Astrocyte of the cerebellum (primary cell): ENCODE data around the gene LIME1.

Experiments used
- DNase-seq: peaks from one replicate; pipeline ENCODE4 v3.0.0-alpha.2; 2011; ENCODE audit warnings: low read depth
- H3K4me3 ChIP-seq: 2 replicates; pipeline ENCODE4 v1.5.1; 2011; ENCODE audit warnings: mild to moderate bottlenecking, low read depth, low read length, moderate library complexity
- CTCF ChIP-seq: IDR thresholded peaks from 2 replicates; pipeline ENCODE4 v1.5.1; 2012; ENCODE audit warnings: low read length, low read depth, moderate library complexity, mild to moderate bottlenecking; ENCODE audit errors: missing control alignments
- in situ Hi-C: cut with HindIII; loops from 2 replicates; pipeline ENCODE4 v1.10.0; 2017; ENCODE audit warnings: low sequenced_read_pairs

Gene LIME1

GRCh38 chr20:63777614-63778013 is 41.1 kb downstream of the LIME1 start:
- in situ Hi-C loops = loop anchor here (10.0 kb wide), 1 partner anchor 67 kb away; no protein-coding TSS in a partner anchor
- no peak for TF ChIP-seq CTCF
- H3K4me3 ChIP-seq = no peak overlapping the region
- DNase-seq = no peak

- in situ Hi-C loops = loop anchor here (10.0 kb wide), 1 partner anchor 67 kb away; no protein-coding TSS in a partner anchor
- no peak overlapping the region for H3K4me3 ChIP-seq
Observed at GRCh38 chr20:63778034-63778752, 41.7 kb downstream of the LIME1 start.

GRCh38 chr20:63778857-63779256 is 42.4 kb downstream of the LIME1 start:
- in situ Hi-C loops = loop anchor here (10.0 kb wide), 1 partner anchor 66 kb away; no protein-coding TSS in a partner anchor
- DNase-seq = no peak
- no peak overlapping the region for H3K4me3 ChIP-seq
- no peak for TF ChIP-seq CTCF

More at GRCh38 chr20:63778034-63778752, 41.7 kb downstream of the LIME1 start:
- DNase-seq = no peak
- TF ChIP-seq CTCF = no peak

- DNase-seq = no peak
- no peak overlapping the region for H3K4me3 ChIP-seq
- TF ChIP-seq CTCF = no peak
- in situ Hi-C loops = no loop called here
Observed at GRCh38 chr20:63781181-63781580, 44.7 kb downstream of the LIME1 start.

GRCh38 chr20:63782051-63782471 is 45.6 kb downstream of the LIME1 start:
- DNase-seq = no peak

GRCh38 chr20:63782521-63782971 is 46.1 kb downstream of the LIME1 start:
- DNase-seq = no peak
- H3K4me3 ChIP-seq = no peak overlapping the region
- no peak for TF ChIP-seq CTCF
- in situ Hi-C loops = no loop called here

More at GRCh38 chr20:63782051-63782471, 45.6 kb downstream of the LIME1 start:
- in situ Hi-C loops = no loop called here
- no peak overlapping the region for H3K4me3 ChIP-seq
- TF ChIP-seq CTCF = no peak
